ENCODE data around the gene BCL7C. TPM values are rescaled to one million over a fixed set of nuclear protein-coding genes. Genes with fewer than 3 reads are reported as not detected.

BCL7C gene
- total and polyA plus RNA-seq, 2 of the 13 experiments (the other 11 are each of a cell fraction or from before 2014, with no cell fraction given), result 17.7 to 33.8 TPM

GRCh38 chr16:30893744-30894539 is at the start of gene BCL7C (continued):
- TF ChIP-seq AGO1 (IDR thresholded peaks at IDR 0.05; ENCODE audit: low read depth, low read length, poor library complexity, severe bottlenecking) (peak; percentile 88), FLYWCH1 (CRISPR knock-in tag; IDR thresholded peaks at IDR 0.05) (0 out of 2 replicates have a peak, but pooled peaks have one; percentile 27), HHEX (CRISPR knock-in tag; IDR thresholded peaks at IDR 0.05) (no peak), NFKBIZ (CRISPR knock-in tag; IDR thresholded peaks at IDR 0.05) (peak; percentile 63; the same call in 1 of the 2 replicates), TSC22D2 (CRISPR knock-in tag; IDR thresholded peaks at IDR 0.05; ENCODE audit: borderline replicate concordance) (peak; percentile 93; the same call in 1 of the 2 replicates), ZNF33A (CRISPR knock-in tag; IDR thresholded peaks at IDR 0.05; ENCODE audit: borderline replicate concordance) (no peak), TFE3 (CRISPR knock-in tag; IDR thresholded peaks at IDR 0.05) (peak; percentile 68; the same call in 1 of the 2 replicates), RCOR2 (CRISPR knock-in tag; IDR thresholded peaks at IDR 0.05) (peak; percentile 63; the same call in 1 of the 2 replicates), SYNCRIP (IDR thresholded peaks at IDR 0.05; ENCODE audit: insufficient read depth, low read depth, low read length) (no peak), HNF4G (IDR thresholded peaks at IDR 0.05; ENCODE audit: borderline replicate concordance, low read depth, low read length) (no peak), HNF4G (CRISPR knock-in tag; IDR thresholded peaks at IDR 0.05; ENCODE audit: borderline replicate concordance, low read depth) (peak; percentile 45; the same call in 1 of the 2 replicates), ZFY (CRISPR knock-in tag; IDR thresholded peaks at IDR 0.05) (peak; percentile 95), ZNF574 (CRISPR knock-in tag; IDR thresholded peaks at IDR 0.05) (peak; percentile 95), ZNF7 (CRISPR knock-in tag; IDR thresholded peaks at IDR 0.05) (peak; percentile 53; the same call in 1 of the 2 replicates), ZBTB1 (CRISPR knock-in tag; IDR thresholded peaks at IDR 0.05; ENCODE audit: borderline replicate concordance) (peak; percentile 71; the same call in 1 of the 2 replicates), ZNF577 (CRISPR knock-in tag; IDR thresholded peaks at IDR 0.05; ENCODE audit: borderline replicate concordance, low read depth) (no peak), ATF3 (CRISPR knock-in tag; IDR thresholded peaks at IDR 0.05) (peak; percentile 38; the same call in 1 of the 2 replicates), ATAD3A (CRISPR knock-in tag; IDR thresholded peaks at IDR 0.05) (no peak), HOXA5 (CRISPR knock-in tag; IDR thresholded peaks at IDR 0.05) (peak; percentile 74; the same call in 1 of the 2 replicates), GMEB2 (CRISPR knock-in tag; IDR thresholded peaks at IDR 0.05; ENCODE audit: low read depth) (no peak), RFXAP (CRISPR knock-in tag; IDR thresholded peaks at IDR 0.05; ENCODE audit: borderline replicate concordance) (peak; percentile 84)
- TF ChIP-seq, protein P1, sequence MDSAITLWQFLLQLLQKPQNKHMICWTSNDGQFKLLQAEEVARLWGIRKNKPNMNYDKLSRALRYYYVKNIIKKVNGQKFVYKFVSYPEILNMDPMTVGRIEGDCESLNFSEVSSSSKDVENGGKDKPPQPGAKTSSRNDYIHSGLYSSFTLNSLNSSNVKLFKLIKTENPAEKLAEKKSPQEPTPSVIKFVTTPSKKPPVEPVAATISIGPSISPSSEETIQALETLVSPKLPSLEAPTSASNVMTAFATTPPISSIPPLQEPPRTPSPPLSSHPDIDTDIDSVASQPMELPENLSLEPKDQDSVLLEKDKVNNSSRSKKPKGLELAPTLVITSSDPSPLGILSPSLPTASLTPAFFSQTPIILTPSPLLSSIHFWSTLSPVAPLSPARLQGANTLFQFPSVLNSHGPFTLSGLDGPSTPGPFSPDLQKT (CRISPR knock-in tag; IDR thresholded peaks at IDR 0.05; ENCODE audit: borderline replicate concordance), result peak; percentile 71; the same call in 1 of the 2 replicates

All from HepG2 (cell line).